ENCODE measurements around the gene SHH. TPM values are rescaled to one million over a fixed set of nuclear protein-coding genes. Genes with fewer than 3 reads are reported as not detected.

SHH gene
- total RNA-seq, 3 donors from 2014 or later (not counting 1 experiment from before 2014, with no cell fraction given): not detected

- WGBS (ENCODE audit: insufficient coverage): 66% methylated on average over 19 of the region's 19 CpGs
- ATAC-seq: no peak
Observed at GRCh38 chr7:155799514-155799913, 12.7 kb downstream of the SHH start.

DNA sequence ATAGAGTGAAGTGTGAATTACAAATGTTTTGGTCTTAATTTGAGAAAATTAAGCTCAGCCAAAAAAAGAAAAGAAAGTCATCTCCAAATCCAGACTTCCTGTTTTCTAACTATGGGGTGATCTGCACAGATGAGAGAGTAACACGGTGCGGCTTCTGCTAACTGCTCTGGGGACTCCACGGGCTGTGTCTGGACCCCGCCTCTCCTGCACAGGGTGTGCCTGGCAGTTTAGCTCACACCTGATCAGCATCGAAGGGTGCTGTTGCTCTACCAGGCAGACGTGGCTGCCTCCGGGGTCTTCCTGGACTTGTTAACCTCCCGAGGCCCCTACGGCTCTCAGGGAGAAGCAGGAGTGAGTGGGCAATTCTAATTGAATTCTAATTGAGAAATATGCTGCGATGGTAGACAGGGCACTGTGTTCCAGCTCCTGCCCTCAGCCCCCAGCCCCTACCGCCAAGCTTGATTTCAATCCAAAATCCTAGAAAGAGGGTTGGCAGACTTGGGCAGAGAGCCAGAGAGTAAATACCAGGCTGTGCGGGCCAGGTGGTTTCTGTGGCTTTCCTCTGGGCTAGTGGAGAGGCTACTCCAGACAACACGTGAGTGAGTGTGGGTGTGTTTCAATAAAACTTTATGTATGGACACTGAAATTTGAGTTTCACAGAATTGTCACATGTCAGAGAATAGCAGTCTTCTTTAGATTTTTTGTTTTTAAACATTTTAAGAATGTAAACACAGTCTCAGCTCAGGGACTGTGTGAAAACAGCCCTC lies 13.4 kb downstream of the SHH start:
- Histone ChIP-seq H3K4me3 (ENCODE audit: low read length) (no peak overlapping the region), H3K9me3 (ENCODE audit: control insufficient read depth, insufficient read depth, low read length) (no peaks in the 10 kb centered on the region), H3K36me3 (ENCODE audit: control insufficient read depth, insufficient read depth, low read length) (no peaks in the 10 kb centered on the region), H3K27me3 (ENCODE audit: control insufficient read depth, insufficient read depth, low read length) (peaks cover 4% of the 10 kb centered on the region), H3K4me1 (ENCODE audit: control insufficient read depth, insufficient read depth, low read length) (peaks cover 12% of the 10 kb centered on the region), H3K27ac (ENCODE audit: low read length) (no peak overlapping the region)
- Mint-ChIP-seq H3K27ac (no peak overlapping the region), H3K27me3 (ENCODE audit: low read depth in 2 of 2) (peaks cover 31 to 43% of the 10 kb centered on the region in 2 donors), H3K4me1 (peaks cover 0 to 7% of the 10 kb centered on the region in 2 donors), H3K36me3 (no peaks in the 10 kb centered on the region), H3K4me3 (no peak overlapping the region), H3K9me3 (no peaks in the 10 kb centered on the region)
- DNase-seq (no peak), ATAC-seq (no peak)
- intact Hi-C loops (cut with micrococcal nuclease): loop anchor here (10.0 kb wide), 1 partner anchor 1026 kb away; no protein-coding TSS in a partner anchor
- TF ChIP-seq, protein P1, sequence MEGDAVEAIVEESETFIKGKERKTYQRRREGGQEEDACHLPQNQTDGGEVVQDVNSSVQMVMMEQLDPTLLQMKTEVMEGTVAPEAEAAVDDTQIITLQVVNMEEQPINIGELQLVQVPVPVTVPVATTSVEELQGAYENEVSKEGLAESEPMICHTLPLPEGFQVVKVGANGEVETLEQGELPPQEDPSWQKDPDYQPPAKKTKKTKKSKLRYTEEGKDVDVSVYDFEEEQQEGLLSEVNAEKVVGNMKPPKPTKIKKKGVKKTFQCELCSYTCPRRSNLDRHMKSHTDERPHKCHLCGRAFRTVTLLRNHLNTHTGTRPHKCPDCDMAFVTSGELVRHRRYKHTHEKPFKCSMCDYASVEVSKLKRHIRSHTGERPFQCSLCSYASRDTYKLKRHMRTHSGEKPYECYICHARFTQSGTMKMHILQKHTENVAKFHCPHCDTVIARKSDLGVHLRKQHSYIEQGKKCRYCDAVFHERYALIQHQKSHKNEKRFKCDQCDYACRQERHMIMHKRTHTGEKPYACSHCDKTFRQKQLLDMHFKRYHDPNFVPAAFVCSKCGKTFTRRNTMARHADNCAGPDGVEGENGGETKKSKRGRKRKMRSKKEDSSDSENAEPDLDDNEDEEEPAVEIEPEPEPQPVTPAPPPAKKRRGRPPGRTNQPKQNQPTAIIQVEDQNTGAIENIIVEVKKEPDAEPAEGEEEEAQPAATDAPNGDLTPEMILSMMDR (IDR thresholded peaks at IDR 0.05): no peak
- WGBS (ENCODE audit: insufficient coverage): 16% methylated on average over 13 of the region's 13 CpGs

More at GRCh38 chr7:155799514-155799913, 12.7 kb downstream of the SHH start:
- peaks cover 31 to 43% of the 10 kb centered on the region in 2 donors for H3K27me3 Mint-ChIP-seq (ENCODE audit: low read depth in 2 of 2)
- intact Hi-C loops (cut with micrococcal nuclease): loop anchor here (10.0 kb wide), 1 partner anchor 1025 kb away; no protein-coding TSS in a partner anchor
- no peak for DNase-seq
- Histone ChIP-seq H3K36me3 (ENCODE audit: control insufficient read depth, insufficient read depth, low read length) (no peaks in the 10 kb centered on the region), H3K4me3 (ENCODE audit: low read length) (no peak overlapping the region), H3K27me3 (ENCODE audit: control insufficient read depth, insufficient read depth, low read length) (peaks cover 4% of the 10 kb centered on the region), H3K9me3 (ENCODE audit: control insufficient read depth, insufficient read depth, low read length) (no peaks in the 10 kb centered on the region), H3K4me1 (ENCODE audit: control insufficient read depth, insufficient read depth, low read length) (peaks cover 18% of the 10 kb centered on the region), H3K27ac (ENCODE audit: low read length) (no peak overlapping the region)
- H3K9me3 Mint-ChIP-seq: no peaks in the 10 kb centered on the region
- H3K27ac Mint-ChIP-seq: no peak overlapping the region
- H3K4me3 Mint-ChIP-seq: no peak overlapping the region
- H3K36me3 Mint-ChIP-seq: no peaks in the 10 kb centered on the region
- TF ChIP-seq, protein P1 (IDR thresholded peaks at IDR 0.05): no peak
- H3K4me1 Mint-ChIP-seq: peaks cover 0 to 7% of the 10 kb centered on the region in 2 donors

DNA sequence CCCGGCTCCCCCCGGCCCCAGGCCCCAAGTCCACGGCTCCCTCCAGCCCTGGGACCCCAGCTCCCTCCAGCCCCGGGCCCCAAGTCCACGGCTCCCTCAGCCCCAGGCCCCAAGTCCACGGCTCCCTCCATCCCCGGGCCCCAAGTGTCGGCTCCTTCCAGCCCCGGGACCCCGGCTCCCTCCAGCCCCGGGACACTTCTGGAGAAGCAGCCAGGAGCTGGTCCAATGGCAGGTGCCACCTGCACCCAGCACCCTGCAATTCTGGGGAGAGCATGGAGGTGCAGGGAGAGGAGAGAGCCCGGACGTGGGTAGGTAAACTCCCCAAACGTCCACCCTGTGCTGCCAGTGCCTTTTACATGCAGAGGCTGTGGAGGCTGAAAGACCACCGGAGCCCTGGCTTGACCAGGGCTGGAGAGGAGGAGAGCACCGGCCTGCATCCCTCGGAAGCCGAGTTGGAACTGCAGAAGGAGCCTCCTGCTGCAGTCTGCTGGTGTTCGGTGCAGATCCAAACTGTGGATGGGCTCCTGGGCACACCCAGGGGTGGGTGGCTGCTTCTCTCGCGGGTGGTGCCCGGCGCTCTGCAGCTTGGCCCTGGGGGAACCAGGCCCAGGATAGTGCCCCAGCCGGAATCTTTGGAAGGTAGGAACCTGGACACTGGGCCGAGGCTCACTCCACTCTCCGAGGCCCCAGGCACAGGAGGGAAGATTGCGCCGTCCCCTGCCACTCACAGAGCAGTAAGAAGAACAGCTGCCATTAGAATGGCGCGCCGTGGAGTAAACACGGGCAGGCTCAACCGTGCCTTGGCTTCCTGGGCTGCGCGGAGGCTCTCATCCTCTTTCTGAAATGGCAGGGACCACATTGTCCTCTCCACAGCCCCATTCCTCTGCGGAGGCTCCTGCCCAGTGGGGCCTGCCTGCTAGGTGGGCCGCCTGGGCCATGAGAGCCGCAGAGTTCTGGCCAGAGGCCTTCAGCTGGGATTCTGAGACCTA lies 14.7 kb downstream of the SHH start:
- TF ChIP-seq, protein P1 (IDR thresholded peaks at IDR 0.05): peak; percentile 28
- no peak for DNase-seq
- intact Hi-C loops (cut with micrococcal nuclease): loop anchor here (10.0 kb wide), 1 partner anchor 1027 kb away; no protein-coding TSS in a partner anchor
- Histone ChIP-seq H3K27ac (ENCODE audit: low read length) (no peak overlapping the region), H3K9me3 (ENCODE audit: control insufficient read depth, insufficient read depth, low read length) (no peaks in the 10 kb centered on the region), H3K4me1 (ENCODE audit: control insufficient read depth, insufficient read depth, low read length) (peaks cover 7% of the 10 kb centered on the region), H3K36me3 (ENCODE audit: control insufficient read depth, insufficient read depth, low read length) (no peaks in the 10 kb centered on the region), H3K27me3 (ENCODE audit: control insufficient read depth, insufficient read depth, low read length) (peaks cover 2% of the 10 kb centered on the region), H3K4me3 (ENCODE audit: low read length) (no peak overlapping the region)
- Mint-ChIP-seq H3K36me3 (no peaks in the 10 kb centered on the region), H3K9me3 (no peaks in the 10 kb centered on the region), H3K4me3 (no peak overlapping the region), H3K27me3 (ENCODE audit: low read depth in 2 of 2) (peaks cover 24 to 42% of the 10 kb centered on the region in 2 donors), H3K27ac (no peak overlapping the region), H3K4me1 (peaks cover 0 to 7% of the 10 kb centered on the region in 2 donors)
- peak in 1 of 3 donors; percentile 33 for ATAC-seq
- 74% methylated on average over 36 of the region's 38 CpGs for WGBS (ENCODE audit: insufficient coverage)

Data from natural killer cell (primary cell).